Measurements from ENCODE around the gene MGAT5B.

- TF ChIP-seq CTCF (IDR thresholded peaks at IDR 0.05) (no peak), POLR2A (IDR thresholded peaks at IDR 0.05) (no peak)
These were observed 81.9 kb downstream of the MGAT5B start for GRCh38 chr17:76949913-76950695.
